ENCODE measurements around the gene ZNF304. TPM values are rescaled to one million over a fixed set of nuclear protein-coding genes. Genes with fewer than 3 reads are reported as not detected.

The ZNF304 gene
- polyA plus RNA-seq, 1 donor (not counting 4 experiments of a cell fraction or from before 2014, with no cell fraction given) = 7.7 TPM

- TF ChIP-seq, protein P1, sequence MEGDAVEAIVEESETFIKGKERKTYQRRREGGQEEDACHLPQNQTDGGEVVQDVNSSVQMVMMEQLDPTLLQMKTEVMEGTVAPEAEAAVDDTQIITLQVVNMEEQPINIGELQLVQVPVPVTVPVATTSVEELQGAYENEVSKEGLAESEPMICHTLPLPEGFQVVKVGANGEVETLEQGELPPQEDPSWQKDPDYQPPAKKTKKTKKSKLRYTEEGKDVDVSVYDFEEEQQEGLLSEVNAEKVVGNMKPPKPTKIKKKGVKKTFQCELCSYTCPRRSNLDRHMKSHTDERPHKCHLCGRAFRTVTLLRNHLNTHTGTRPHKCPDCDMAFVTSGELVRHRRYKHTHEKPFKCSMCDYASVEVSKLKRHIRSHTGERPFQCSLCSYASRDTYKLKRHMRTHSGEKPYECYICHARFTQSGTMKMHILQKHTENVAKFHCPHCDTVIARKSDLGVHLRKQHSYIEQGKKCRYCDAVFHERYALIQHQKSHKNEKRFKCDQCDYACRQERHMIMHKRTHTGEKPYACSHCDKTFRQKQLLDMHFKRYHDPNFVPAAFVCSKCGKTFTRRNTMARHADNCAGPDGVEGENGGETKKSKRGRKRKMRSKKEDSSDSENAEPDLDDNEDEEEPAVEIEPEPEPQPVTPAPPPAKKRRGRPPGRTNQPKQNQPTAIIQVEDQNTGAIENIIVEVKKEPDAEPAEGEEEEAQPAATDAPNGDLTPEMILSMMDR (optimal IDR thresholded peaks at IDR 0.05 in 1 of 3, IDR thresholded peaks at IDR 0.05 in 1 of 3, conservative IDR thresholded peaks at IDR 0.05 in 1 of 3; ENCODE audit: extremely low read depth in 1 of 3, insufficient read depth in 2 of 3, low read length in 3 of 3) = no peak
- no peak for TF ChIP-seq EZH2 (IDR thresholded peaks at IDR 0.05; ENCODE audit: low read length)
- Histone ChIP-seq H3K4me1 (ENCODE audit: control insufficient read depth, extremely low read depth, insufficient read depth, low read length) (peaks cover 6% of the 10 kb centered on the region), H3K9ac (ENCODE audit: control insufficient read depth, extremely low read depth, insufficient read depth, low read length) (peak overlapping the region; percentile 88)
Measured at GRCh38 chr19:57362419-57362818, 11.3 kb downstream of the ZNF304 start.

GRCh38 chr19:57362997-57363687 is 12.1 kb downstream of the ZNF304 start, which contains the start of the genes TRAPPC2B and ZNF547:
TRAPPC2B (plus strand) TSS chr19:57363551; CDS start chr19:57364834, 1,283 bp downstream.
ZNF547 (plus strand) TSS chr19:57363551; CDS start chr19:57368556, 5,005 bp downstream.
- peak within 1 kb of the TSS; percentile 95 for H3K4me2 ChIP-seq (ENCODE audit: control insufficient read depth, extremely low read depth, insufficient read depth, low read depth, low read length)
- dilution Hi-C loops (cut with MboI; ENCODE audit: extremely low pct_ligation_motif_present, low sequenced_read_pairs) = no loop called here
- H4K20me1 ChIP-seq (ENCODE audit: control insufficient read depth, extremely low read depth, insufficient read depth, low read length) = no peaks in the 10 kb centered on the region
- H3K27ac ChIP-seq (ENCODE audit: control insufficient read depth, insufficient read depth, low read length) = peak within 1 kb of the TSS; percentile 90
- no peaks in the 10 kb centered on the region for H3K27me3 ChIP-seq (ENCODE audit: control insufficient read depth, extremely low read depth, insufficient read depth, low read length)
- H3K36me3 ChIP-seq (ENCODE audit: control insufficient read depth in 2 of 2, extremely low read depth in 1 of 2, insufficient read depth in 2 of 2, low read length in 2 of 2) = peaks cover 0 to 2% of the 10 kb centered on the region in 2 experiments
- H3K9me3 ChIP-seq (ENCODE audit: control insufficient read depth, low read depth, low read length) = no peaks in the 10 kb centered on the region
- no peaks in the 10 kb centered on the region for H3K9me1 ChIP-seq (ENCODE audit: control insufficient read depth, extremely low read depth, insufficient read depth, low read length)
- DNase-seq (ENCODE audit: low read depth, low spot score) (peak; percentile 94), FAIRE-seq (peak; percentile 98)
- TF ChIP-seq, protein P1 (optimal IDR thresholded peaks at IDR 0.05 in 1 of 3, IDR thresholded peaks at IDR 0.05 in 1 of 3, conservative IDR thresholded peaks at IDR 0.05 in 1 of 3; ENCODE audit: extremely low read depth in 1 of 3, insufficient read depth in 2 of 3, low read length in 3 of 3) = no peak
- TF ChIP-seq EZH2 (IDR thresholded peaks at IDR 0.05; ENCODE audit: low read length) = no peak
- H3K4me3 ChIP-seq (ENCODE audit: control insufficient read depth in 2 of 3, extremely low read depth in 1 of 3, insufficient read depth in 2 of 3, low read depth in 1 of 3, low read length in 3 of 3) = peak within 1 kb of the TSS; percentile 71 to 93 (median 91)
- peaks cover 20% of the 10 kb centered on the region for H3K79me2 ChIP-seq (ENCODE audit: control insufficient read depth, insufficient read depth, low read length)
- H2AFZ ChIP-seq (ENCODE audit: control insufficient read depth, low read length) = peak within 1 kb of the TSS; percentile 99
- H3K9ac ChIP-seq (ENCODE audit: control insufficient read depth, extremely low read depth, insufficient read depth, low read length) = peak within 1 kb of the TSS; percentile 88
- H3K4me1 ChIP-seq (ENCODE audit: control insufficient read depth, extremely low read depth, insufficient read depth, low read length) = peaks cover 6% of the 10 kb centered on the region

More at GRCh38 chr19:57362419-57362818, 11.3 kb downstream of the ZNF304 start:
- H3K4me3 ChIP-seq (ENCODE audit: control insufficient read depth in 2 of 3, extremely low read depth in 1 of 3, insufficient read depth in 2 of 3, low read depth in 1 of 3, low read length in 3 of 3) = peak overlapping the region; percentile 71 to 91 (median 88)
- peaks cover 20% of the 10 kb centered on the region for H3K79me2 ChIP-seq (ENCODE audit: control insufficient read depth, insufficient read depth, low read length)
- FAIRE-seq (no peak), DNase-seq (ENCODE audit: low read depth, low spot score) (no peak)
- peaks cover 0 to 2% of the 10 kb centered on the region in 2 experiments for H3K36me3 ChIP-seq (ENCODE audit: control insufficient read depth in 2 of 2, extremely low read depth in 1 of 2, insufficient read depth in 2 of 2, low read length in 2 of 2)
- H3K27me3 ChIP-seq (ENCODE audit: control insufficient read depth, extremely low read depth, insufficient read depth, low read length) = no peaks in the 10 kb centered on the region
- dilution Hi-C loops (cut with MboI; ENCODE audit: extremely low pct_ligation_motif_present, low sequenced_read_pairs) = no loop called here
- H3K4me2 ChIP-seq (ENCODE audit: control insufficient read depth, extremely low read depth, insufficient read depth, low read depth, low read length) = peak overlapping the region; percentile 88
- no peaks in the 10 kb centered on the region for H3K9me3 ChIP-seq (ENCODE audit: control insufficient read depth, low read depth, low read length)
- H2AFZ ChIP-seq (ENCODE audit: control insufficient read depth, low read length) = peak overlapping the region; percentile 99
- H3K27ac ChIP-seq (ENCODE audit: control insufficient read depth, insufficient read depth, low read length) = peak overlapping the region; percentile 90
- H3K9me1 ChIP-seq (ENCODE audit: control insufficient read depth, extremely low read depth, insufficient read depth, low read length) = no peaks in the 10 kb centered on the region
- H4K20me1 ChIP-seq (ENCODE audit: control insufficient read depth, extremely low read depth, insufficient read depth, low read length) = no peaks in the 10 kb centered on the region

All from keratinocyte (primary cell).